OCI-LY3 (cell line): ENCODE data around the gene ENOX2.

Experiments
- H2AFZ ChIP-seq: fragments of 200-600, 300-600 bp; shearing (Covaris generic); 2 replicates; pipeline ENCODE4 v1.6.0; 2014; ENCODE audit warnings: antibody characterized with exemption, low read depth, low read length
- H3K27ac ChIP-seq: fragments of 200-600, 300-600 bp; sonication (generic); 2 replicates; pipeline ENCODE4 v1.5.1; 2014; ENCODE audit warnings: mild to moderate bottlenecking, low read length, moderate library complexity, mixed read lengths
- H3K27me3 ChIP-seq: fragments of 200-600, 300-600 bp; sonication (generic); 2 replicates; pipeline ENCODE4 v1.6.1; 2014; ENCODE audit warnings: low read depth, low read length, mixed read lengths
- H3K36me3 ChIP-seq: fragments of 200-600, 300-600 bp; sonication (generic); replicated peaks from 2 replicates; pipeline ENCODE3; 2014; ENCODE audit warnings: low read depth, low read length, mixed read lengths
- H3K4me1 ChIP-seq: fragments of 300-600, 200-600 bp; sonication (generic); 2 replicates; pipeline ENCODE4 v1.6.1; 2014; ENCODE audit warnings: low read length, mixed read lengths
- H3K4me2 ChIP-seq: fragments of 200-600, 300-600 bp; sonication (generic); 2 replicates; pipeline ENCODE4 v1.6.1; 2014; ENCODE audit warnings: low read length, mixed read lengths
- H3K4me3 ChIP-seq: fragments of 300-600, 200-600 bp; sonication (generic); 2 replicates; pipeline ENCODE4 v1.5.1; 2014; ENCODE audit warnings: antibody characterized with exemption, mild to moderate bottlenecking, low read length, moderate library complexity
- H3K79me2 ChIP-seq: fragments of 300-600, 200-600 bp; shearing (Covaris generic); 2 replicates; pipeline ENCODE4 v1.6.1; 2014; ENCODE audit warnings: mild to moderate bottlenecking, low read length, mixed read lengths
- H3K9ac ChIP-seq: fragments of 300-600, 200-600 bp; shearing (Covaris generic); 2 replicates; pipeline ENCODE4 v1.6.0; 2014; ENCODE audit warnings: mild to moderate bottlenecking, low read length, moderate library complexity
- H3K9me3 ChIP-seq: fragments of 200-600, 300-600 bp; shearing (Covaris generic); 2 replicates; pipeline ENCODE4 v1.6.1; 2014; ENCODE audit warnings: low read length, mixed read lengths; ENCODE audit not compliant: insufficient read depth
- H4K20me1 ChIP-seq: fragments of 200-600, 300-600 bp; sonication (generic); 2 replicates; pipeline ENCODE4 v1.6.1; 2016; ENCODE audit warnings: low read length, mixed read lengths; ENCODE audit not compliant: insufficient read depth
- CTCF ChIP-seq: fragments of 200-600, 300-600 bp; sonication (generic); IDR thresholded peaks from 2 replicates; pipeline ENCODE4 v1.5.1; 2014; ENCODE audit warnings: antibody characterized with exemption, low read length, low read depth
- EZH2phosphoT487 ChIP-seq: fragments of 200-600 bp; shearing (Covaris generic); IDR thresholded peaks from 2 replicates; pipeline ENCODE4 v1.6.1; 2018; ENCODE audit warnings: antibody characterized with exemption, mixed run types, low read depth

The ENOX2 gene

GRCh38 chrX:130772776-130773143, 130.2 kb downstream of the ENOX2 start:
- Histone ChIP-seq H4K20me1 (no peaks in the 10 kb centered on the region), H3K36me3 (no peaks in the 10 kb centered on the region), H3K4me3 (no peak overlapping the region), H3K4me1 (peaks cover 20% of the 10 kb centered on the region), H3K9me3 (no peaks in the 10 kb centered on the region), H3K4me2 (no peak overlapping the region), H3K27ac (no peak overlapping the region), H3K79me2 (no peaks in the 10 kb centered on the region), H3K9ac (no peak overlapping the region), H2AFZ (no peak overlapping the region), H3K27me3 (no peaks in the 10 kb centered on the region)
- TF ChIP-seq CTCF (no peak), EZH2phosphoT487 (no peak)

DNA sequence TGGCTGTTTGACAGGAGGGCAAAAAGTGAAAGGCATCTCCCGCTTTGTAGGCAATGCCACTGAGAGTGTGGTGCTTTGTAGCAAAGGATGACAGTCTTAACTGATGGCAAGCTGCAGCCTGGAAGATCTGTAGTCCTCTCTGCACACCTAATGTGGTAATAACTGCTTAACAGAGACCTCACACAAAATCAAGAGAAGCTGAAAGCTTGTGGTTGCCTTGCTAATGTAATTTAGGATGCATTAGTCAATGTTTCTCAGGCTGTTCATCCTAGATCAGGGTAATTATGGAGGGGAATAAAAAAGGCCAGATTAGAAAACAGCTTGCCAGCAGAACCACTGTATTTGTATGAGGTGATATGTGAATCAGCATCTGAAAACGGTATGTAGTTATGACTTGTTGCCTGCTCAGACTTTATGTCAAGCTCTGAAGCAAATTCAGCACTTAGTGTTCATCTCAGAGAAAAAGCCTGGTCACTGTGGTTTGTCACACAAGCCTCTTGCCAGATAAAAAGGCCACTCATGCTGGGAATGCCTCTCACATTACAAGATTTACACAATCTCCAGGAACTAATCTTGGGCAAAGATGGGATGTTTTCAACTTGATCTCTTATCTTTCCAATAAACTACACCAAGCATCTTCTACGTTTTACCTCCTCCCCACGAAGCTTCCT, 130.8 kb downstream of the ENOX2 start:
- Histone ChIP-seq H3K4me3 (no peak overlapping the region), H3K36me3 (no peaks in the 10 kb centered on the region), H3K4me2 (no peak overlapping the region), H3K9me3 (no peaks in the 10 kb centered on the region), H3K9ac (no peak overlapping the region), H3K79me2 (no peaks in the 10 kb centered on the region), H2AFZ (no peak overlapping the region), H4K20me1 (no peaks in the 10 kb centered on the region), H3K27me3 (no peaks in the 10 kb centered on the region), H3K4me1 (peaks cover 20% of the 10 kb centered on the region), H3K27ac (no peak overlapping the region)
- no peak for TF ChIP-seq CTCF
- no peak for TF ChIP-seq EZH2phosphoT487

GRCh38 chrX:130771648-130772047, 131.4 kb downstream of the ENOX2 start:
- no peaks in the 10 kb centered on the region for H3K27me3 ChIP-seq
- no peak overlapping the region for H2AFZ ChIP-seq
- H3K27ac ChIP-seq = no peak overlapping the region
- H3K4me2 ChIP-seq = no peak overlapping the region
- H3K4me1 ChIP-seq = peaks cover 17% of the 10 kb centered on the region
- H3K79me2 ChIP-seq = no peaks in the 10 kb centered on the region
- H3K9ac ChIP-seq = no peak overlapping the region
- H3K36me3 ChIP-seq = no peaks in the 10 kb centered on the region
- no peak for TF ChIP-seq CTCF
- TF ChIP-seq EZH2phosphoT487 = no peak
- H3K9me3 ChIP-seq = no peaks in the 10 kb centered on the region
- H3K4me3 ChIP-seq = no peak overlapping the region
- H4K20me1 ChIP-seq = no peaks in the 10 kb centered on the region

GRCh38 chrX:130771230-130771629, 131.8 kb downstream of the ENOX2 start:
- H3K4me1 ChIP-seq = peaks cover 12% of the 10 kb centered on the region
- no peak overlapping the region for H3K4me2 ChIP-seq
- H3K9ac ChIP-seq = no peak overlapping the region

More at GRCh38 chrX:130771230-130771629, 131.8 kb downstream of the ENOX2 start:
- Histone ChIP-seq H3K27ac (no peak overlapping the region), H3K79me2 (no peaks in the 10 kb centered on the region), H3K4me3 (no peak overlapping the region), H3K36me3 (no peaks in the 10 kb centered on the region), H2AFZ (no peak overlapping the region), H3K27me3 (no peaks in the 10 kb centered on the region), H4K20me1 (no peaks in the 10 kb centered on the region), H3K9me3 (no peaks in the 10 kb centered on the region)
- no peak for TF ChIP-seq CTCF
- TF ChIP-seq EZH2phosphoT487 = no peak
